ENCODE results near the gene SYN1. TPM values are rescaled to one million over a fixed set of nuclear protein-coding genes. Genes with fewer than 3 reads are reported as not detected.
A peak's percentile ranks its signal among the peaks of the same experiment; 100 is the strongest.
"Not testable (repeated sequence)": the region's sequence is repeated elsewhere in the genome, so short reads cannot be mapped to it uniquely, and the experiment has no call there.

Gene SYN1
- total RNA-seq, result 0.80 TPM in 1 of 2 replicates, not detected in the other
- 0.66 TPM for polyA plus RNA-seq (2012)

DNA sequence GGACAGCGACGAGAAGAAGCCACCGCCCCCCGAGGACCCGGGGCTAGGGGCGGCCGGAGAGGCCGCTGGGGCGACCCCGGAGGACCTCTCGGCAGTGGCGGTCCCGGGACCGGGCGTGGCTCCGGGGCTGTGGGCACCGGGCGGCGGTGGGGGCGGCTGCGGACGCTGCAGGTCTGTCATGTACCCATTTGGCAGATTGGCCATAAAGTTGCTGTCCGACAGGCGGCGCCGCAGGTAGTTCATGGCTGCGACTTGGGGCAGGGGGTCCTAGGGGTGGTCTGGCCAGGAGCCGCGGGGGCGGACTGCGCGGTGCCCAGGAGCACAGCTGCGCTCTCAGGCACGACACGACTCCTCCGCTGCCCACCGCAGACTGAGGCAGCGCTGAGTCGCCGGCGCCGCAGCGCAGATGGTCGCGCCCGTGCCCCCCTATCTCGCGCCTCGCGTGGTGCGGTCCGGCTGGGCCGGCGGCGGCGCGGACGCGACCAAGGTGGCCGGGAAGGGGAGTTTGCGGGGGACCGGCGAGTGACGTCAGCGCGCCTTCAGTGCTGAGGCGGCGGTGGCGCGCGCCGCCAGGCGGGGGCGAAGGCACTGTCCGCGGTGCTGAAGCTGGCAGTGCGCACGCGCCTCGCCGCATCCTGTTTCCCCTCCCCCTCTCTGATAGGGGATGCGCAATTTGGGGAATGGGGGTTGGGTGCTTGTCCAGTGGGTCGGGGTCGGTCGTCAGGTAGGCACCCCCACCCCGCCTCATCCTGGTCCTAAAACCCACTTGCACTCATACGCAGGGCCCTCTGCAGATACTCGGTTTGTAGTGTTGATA, at the start of gene SYN1:
Gene SYN1, minus strand, starts transcription at position 372 of the 817 bp plus-strand sequence. Its CDS starts 129 bp downstream, at position 243.
- peak; percentile 67 for DNase-seq (ENCODE audit: low read depth)

DNA sequence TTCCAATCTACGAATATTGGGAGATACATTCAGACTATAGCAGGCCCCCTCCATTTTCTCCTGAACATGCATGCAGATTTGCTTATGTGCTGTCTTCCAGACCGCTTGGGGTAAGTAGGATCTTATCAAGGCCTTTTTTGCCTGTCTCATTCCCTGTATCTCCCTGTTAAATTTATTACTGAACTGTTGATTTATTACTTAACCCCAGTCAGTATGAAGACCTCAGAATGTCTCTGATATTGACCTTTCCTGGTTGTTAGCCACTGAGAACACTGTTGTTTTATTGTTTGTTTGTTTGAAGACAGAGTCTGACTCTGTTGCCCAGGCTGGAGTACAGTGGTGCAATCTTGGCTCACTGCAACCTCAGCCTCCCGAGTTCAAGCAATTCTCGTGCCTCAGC, 46.1 kb upstream of the SYN1 start:
- DNase-seq (ENCODE audit: low read depth), result not testable (repeated sequence)

DNA sequence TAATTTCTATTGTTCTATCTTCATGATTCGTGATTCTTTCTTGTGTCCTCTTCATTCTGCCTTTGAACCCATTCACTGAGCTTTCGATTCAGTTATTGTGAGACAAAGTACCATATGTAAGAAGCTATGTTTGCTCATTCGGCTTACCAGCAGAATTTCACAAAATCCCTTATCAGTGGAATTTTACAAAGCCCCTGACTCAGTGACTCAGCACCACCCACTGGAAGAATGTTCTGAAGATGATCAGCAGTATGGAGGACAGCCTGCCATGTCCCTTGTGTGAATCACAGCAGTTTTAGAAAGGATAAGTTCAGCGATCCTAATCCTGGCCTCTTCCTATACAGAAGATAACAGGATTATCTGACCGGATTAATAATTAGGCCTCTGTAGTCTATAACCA, 45.1 kb upstream of the SYN1 start:
- DNase-seq (ENCODE audit: low read depth), result no peak

GRCh38 chrX:47662144-47662657, 42.5 kb upstream of the SYN1 start:
- DNase-seq (ENCODE audit: low read depth), result peak; percentile 63

- no peak for DNase-seq (ENCODE audit: low read depth)
These were observed 41.9 kb upstream of the SYN1 start for GRCh38 chrX:47661539-47661938.

GRCh38 chrX:47659421-47659726, 39.7 kb upstream of the SYN1 start:
- DNase-seq (ENCODE audit: low read depth), result no peak

- peak; percentile 92 for DNase-seq (ENCODE audit: low read depth)
These were observed 39.2 kb upstream of the SYN1 start, which contains the start of gene UXT for GRCh38 chrX:47658684-47659420. Gene UXT (minus strand): TSS chrX:47659180. CDS start chrX:47658927, 253 bp downstream.

DNA sequence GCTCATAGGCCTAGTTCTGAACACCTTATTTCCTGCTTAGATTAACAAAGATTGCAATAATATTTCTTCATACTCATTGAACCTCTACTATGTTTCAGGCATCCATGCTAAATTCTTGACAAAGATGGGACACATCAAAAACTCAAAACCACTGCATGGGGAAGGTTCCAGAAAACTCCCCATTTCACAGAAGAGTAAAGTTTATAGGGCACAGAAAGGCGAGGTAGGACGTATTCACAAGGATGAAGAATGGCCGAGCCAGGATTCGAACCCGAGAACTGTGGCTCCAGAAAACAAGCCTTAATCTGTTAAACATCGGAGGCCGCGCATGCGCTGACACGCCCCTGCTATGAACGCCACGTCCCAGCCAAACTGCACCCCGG, 38.6 kb upstream of the SYN1 start:
- DNase-seq (ENCODE audit: low read depth), result no peak

- no peak for DNase-seq (ENCODE audit: low read depth)
These were observed 31.6 kb upstream of the SYN1 start for GRCh38 chrX:47651043-47651905.

DNA sequence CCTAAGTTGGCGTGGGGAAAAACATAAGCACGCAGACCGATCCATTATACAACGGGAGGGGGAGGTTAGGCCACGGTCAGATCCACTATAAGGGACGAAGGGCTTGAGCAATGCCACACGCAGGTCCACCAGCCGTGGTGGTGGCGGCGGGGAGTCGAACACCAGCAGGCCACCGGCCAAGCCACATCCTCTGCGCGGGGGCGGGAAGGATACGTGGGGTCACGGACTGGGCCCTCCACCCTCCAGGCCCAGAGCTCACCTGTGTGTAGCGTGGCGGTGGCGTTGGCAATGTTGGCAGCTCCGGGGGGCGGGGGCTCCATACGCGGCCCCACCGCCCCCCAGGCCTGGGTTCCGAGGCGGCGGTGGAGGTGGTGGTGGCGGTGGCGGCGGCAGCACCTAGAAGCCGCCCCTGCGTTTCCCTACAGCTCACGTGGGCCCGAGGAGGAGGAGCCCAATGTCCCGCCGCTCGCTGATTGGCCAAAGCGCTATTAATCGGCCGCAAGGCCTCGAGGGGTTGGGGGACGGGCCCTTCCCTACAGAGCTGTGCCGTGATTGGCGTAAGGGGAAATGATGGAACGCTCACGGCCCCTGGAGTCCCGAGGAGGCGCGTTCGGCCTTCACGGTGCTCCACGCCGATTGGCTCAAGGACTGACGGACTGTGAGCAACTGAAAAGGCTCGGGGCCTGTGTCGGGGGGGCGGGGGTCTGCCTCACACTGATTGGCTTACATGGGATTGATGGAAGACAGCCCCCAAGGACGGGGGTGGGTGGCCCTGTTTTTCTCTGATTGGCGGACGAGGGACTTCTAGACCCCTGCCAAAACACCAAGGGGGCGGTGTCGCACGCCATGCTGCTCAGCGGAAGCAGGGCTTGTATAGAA, 30.7 kb upstream of the SYN1 start, which contains the start of gene ELK1:
Gene ELK1, minus strand, starts transcription at position 400 of the 879 bp plus-strand sequence. CDS start 9,122 bp downstream, outside the sequence.
- peak; percentile 99 for DNase-seq (ENCODE audit: low read depth)

DNA sequence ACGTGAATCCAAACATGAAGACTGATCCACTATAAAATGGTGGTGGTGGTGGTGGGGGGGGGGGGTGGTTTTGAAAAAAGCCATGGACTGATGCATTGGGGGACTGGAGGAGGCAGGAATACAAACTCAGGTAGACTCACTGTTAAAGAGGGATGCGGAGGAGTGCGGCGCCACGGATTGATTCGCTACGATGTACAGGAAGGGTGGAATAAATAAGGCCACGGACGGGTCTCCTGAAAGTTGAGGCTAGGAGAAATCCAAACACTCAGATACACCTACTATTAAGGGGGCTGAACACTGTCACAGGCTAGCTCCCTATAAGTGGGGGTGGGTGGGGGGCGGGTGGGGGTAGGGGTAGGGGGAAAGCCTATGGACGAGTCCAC, 30.1 kb upstream of the SYN1 start:
- DNase-seq (ENCODE audit: low read depth), result no peak

DNA sequence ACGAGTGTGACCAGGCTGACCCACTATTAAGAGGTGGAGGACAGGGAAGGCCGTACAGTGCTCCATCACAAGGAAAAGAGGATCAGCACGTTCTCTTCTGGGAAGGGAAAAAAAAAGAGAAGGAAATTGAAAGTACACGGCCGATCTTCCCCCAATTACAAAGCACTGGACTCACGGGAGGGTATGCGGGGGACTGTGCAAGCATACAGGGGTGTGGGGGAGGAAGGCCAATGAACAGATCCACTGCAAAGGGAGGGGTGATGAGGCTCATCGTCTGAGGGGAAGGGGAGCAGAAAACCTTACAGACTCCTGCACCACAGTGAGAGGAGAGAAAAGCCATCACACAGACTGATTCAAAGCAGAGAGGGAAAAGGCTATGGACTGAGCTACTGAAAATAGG, 29.6 kb upstream of the SYN1 start:
- DNase-seq (ENCODE audit: low read depth), result no peak

DNA sequence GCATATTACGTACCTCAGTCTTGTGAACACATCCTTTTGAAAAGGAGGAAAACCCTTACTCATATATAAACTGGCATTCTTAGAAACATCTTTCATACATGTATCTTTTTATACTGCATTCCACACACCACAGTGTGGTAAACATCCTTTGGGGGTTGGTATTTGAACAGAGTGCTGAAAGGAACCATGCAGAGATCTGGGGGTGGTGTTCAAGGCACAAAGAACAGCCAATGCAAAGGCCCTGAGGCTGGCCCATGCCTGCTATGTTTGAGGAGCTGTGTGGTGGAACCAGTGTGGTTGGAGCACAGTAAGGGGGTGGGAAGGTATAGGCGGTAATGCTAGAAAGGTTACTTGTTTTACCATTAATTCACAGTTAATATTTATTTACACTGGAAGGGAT, 28.7 kb upstream of the SYN1 start:
- DNase-seq (ENCODE audit: low read depth), result no peak

DNA sequence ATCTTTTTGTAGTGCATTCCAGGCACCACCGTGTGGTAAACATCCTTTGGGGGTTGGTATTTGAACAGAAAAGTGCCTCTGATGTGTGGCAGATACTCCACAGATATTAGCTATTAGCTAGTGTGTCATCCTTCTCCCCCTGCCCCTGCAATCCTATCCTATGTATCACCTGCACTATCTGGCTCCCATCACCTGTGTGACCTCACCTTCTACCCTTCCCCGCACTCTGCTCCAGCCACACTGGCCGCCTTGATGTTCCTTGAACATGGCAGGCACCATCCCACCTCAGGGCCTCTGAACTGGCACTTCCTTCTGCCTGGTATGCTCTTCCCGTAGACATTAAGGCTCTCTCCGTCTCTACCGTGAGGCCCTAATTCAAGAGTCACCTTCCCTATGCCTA, 27.0 kb upstream of the SYN1 start:
- no peak for DNase-seq (ENCODE audit: low read depth)

DNA sequence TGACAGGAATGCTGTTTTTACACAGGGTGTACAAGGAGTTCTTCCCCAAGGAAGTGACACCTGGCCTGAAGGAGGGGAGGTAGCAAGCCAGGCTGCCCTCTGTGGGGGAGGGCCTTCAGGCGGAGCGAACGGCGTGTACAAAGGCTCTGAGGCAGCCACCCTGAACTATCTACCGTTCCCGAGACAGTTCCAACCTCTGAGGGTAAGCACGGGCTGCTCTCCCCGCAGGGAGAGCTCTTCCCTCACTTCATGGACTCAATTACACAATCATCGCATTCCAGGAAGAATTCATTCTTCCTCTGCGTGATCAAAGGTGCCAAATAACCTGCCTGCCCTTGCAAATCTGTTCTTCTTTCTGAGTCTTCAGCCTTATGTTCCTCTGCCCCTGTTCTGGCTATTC, 25.9 kb upstream of the SYN1 start:
- DNase-seq (ENCODE audit: low read depth), result no peak

DNA sequence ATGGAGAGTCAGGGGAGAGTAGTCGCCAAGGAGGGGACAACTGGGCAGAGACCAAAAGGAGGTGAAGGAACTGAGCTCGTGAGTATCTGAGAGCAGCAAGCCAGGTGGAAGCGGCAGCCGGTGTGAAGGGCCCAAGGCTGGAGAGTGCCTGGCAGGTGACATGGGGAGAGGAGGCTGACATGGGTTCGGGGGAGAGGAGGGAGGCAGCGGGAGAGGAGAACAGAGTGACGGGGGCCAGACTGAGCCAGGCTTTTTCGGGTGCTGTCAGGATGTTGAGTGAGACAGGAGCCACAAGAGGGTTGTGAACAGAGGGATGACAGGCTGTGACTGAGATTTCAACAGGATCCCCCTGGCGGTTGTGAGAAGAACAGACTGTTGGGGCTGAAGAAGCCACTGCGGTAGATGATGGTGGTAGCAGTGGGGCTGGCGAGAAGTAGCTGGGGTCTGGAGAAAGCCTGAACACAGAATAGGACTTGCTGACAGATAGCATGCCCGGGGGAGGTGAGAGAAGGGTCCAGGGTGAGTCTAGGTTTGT, 25.0 kb upstream of the SYN1 start:
- peak; percentile 28 for DNase-seq (ENCODE audit: low read depth)

DNA sequence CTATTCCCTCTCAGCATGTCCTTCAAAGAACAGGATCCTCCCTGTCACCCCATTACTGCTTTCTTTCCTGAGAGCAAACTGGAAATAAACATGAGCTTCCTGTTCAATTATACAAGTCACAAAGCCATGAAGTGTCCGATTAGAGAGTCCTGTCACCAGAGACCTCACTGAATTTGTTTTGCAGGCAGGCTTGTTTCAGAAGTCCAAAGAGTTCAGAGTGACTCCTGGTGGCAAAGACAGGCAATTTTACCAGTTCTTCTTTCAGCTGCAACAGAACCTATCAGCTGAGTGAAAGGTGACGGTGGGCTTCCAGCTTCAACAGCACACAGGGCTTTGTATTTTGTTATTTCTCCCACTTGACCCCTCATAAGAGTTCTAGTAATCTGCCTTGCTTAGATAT, 24.3 kb upstream of the SYN1 start:
- peak; percentile 28 for DNase-seq (ENCODE audit: low read depth)

GRCh38 chrX:47638816-47639215, 19.2 kb upstream of the SYN1 start:
- no peak for DNase-seq (ENCODE audit: low read depth)

GRCh38 chrX:47637546-47638195, 18.0 kb upstream of the SYN1 start:
- DNase-seq (ENCODE audit: low read depth), result no peak
